Hepatocyte (in vitro differentiated cells): ENCODE data around the gene TIGD3.

Source experiments
- CTCF ChIP-seq: fragments of 200-600 bp; sonication (generic); IDR thresholded peaks from 2 replicates; pipeline ENCODE4 v1.5.1; 2016; ENCODE audit warnings: antibody characterized with exemption, mild to moderate bottlenecking; ENCODE audit not compliant: poor library complexity
- EZH2 ChIP-seq: fragments of 200-600 bp; sonication (generic); IDR thresholded peaks from 2 replicates; pipeline ENCODE4 v1.6.1; 2016; ENCODE audit warnings: antibody characterized with exemption, mild to moderate bottlenecking, borderline replicate concordance

GRCh38 chr11:65392899-65393298, 38.3 kb downstream of the TIGD3 start:
- TF ChIP-seq CTCF (no peak), EZH2 (no peak)
